Activated naive CD4-positive, alpha-beta T cell treated with Interleukin-2 at 50 U/mL for 16 hours (primary cell): ENCODE data around the gene SPEF2.
A peak's percentile ranks its signal among the peaks of the same experiment; 100 is the strongest.

Experiments used
- DNase-seq: peaks from one replicate; pipeline ENCODE4 v3.0.0-alpha.2; 2020

The SPEF2 gene, protein sequence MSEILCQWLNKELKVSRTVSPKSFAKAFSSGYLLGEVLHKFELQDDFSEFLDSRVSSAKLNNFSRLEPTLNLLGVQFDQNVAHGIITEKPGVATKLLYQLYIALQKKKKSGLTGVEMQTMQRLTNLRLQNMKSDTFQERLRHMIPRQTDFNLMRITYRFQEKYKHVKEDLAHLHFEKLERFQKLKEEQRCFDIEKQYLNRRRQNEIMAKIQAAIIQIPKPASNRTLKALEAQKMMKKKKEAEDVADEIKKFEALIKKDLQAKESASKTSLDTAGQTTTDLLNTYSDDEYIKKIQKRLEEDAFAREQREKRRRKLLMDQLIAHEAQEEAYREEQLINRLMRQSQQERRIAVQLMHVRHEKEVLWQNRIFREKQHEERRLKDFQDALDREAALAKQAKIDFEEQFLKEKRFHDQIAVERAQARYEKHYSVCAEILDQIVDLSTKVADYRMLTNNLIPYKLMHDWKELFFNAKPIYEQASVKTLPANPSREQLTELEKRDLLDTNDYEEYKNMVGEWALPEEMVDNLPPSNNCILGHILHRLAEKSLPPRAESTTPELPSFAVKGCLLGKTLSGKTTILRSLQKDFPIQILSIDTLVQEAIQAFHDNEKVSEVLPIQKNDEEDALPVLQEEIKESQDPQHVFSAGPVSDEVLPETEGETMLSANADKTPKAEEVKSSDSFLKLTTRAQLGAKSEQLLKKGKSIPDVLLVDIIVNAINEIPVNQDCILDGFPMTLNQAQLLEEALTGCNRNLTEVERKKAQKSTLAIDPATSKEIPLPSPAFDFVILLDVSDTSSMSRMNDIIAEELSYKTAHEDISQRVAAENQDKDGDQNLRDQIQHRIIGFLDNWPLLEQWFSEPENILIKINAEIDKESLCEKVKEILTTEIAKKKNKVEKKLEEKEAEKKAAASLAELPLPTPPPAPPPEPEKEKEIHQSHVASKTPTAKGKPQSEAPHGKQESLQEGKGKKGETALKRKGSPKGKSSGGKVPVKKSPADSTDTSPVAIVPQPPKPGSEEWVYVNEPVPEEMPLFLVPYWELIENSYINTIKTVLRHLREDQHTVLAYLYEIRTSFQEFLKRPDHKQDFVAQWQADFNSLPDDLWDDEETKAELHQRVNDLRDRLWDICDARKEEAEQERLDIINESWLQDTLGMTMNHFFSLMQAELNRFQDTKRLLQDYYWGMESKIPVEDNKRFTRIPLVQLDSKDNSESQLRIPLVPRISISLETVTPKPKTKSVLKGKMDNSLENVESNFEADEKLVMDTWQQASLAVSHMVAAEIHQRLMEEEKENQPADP (N-terminal part only)

DNA sequence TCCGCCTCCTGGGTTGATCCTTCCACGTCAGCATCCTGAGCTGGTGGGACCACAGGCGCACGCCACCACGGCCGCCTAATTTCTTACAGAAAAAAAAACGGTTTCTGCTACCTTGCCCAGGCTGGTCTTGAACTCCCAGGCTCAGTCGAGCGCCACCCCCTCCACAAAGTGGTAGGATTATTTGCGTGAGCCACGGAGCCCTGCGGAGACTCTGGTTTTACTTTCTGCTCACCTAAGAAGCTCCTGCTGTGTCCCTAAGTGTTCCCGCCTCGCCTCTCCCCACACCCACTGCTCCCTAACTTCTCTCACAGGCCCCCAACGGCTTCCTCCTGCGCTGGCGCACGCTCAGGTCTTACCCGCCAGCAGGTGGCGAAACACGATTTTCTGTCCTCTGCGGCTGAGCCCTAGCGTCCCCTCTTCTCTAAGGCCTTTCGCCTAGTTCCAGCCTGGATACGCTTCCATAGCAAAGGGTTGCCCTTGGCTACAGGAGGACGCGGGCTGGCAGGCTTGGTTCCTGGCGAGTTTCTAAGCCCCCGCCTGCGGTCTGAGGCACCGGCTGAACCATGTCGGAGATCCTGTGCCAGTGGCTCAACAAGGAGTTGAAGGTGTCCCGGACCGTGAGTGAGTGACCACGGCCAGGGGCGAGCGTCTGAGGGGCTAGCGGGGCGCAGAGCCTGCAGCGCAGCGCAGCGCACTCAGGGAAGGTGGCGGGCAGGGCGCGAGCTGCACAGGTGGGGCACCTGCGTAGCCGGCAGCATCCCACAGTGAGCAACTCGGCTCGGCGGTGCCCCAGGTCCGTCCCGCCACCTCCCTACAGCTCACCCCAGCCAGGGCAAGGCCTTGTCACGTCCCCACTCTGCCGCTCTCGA is at the start of gene SPEF2:
Gene SPEF2, plus strand, starts transcription at position 429 of the 869 bp plus-strand sequence. Its CDS starts 135 bp downstream, at position 564.
- DNase-seq = peak; percentile 82

- DNase-seq = no peak
Observed at GRCh38 chr5:35575578-35575977, 42.1 kb upstream of the SPEF2 start.

DNA sequence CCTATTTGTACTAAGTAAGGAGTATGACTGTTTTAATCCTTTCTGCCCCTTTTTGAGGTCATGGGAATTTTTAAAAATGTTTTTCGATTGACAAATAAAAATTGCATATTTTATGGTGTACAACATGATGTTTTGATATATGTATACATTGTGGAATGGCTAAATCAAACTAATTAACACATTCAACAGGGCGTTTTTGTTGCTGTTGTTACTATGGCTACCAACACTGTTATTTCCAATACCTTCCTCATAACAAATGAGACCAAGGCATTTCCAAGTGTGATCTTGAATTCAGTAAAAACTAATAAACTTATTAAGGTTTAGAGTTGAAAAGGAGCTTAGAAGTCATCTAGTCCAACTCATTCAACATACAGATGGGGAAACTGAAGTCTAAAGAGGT is 30.2 kb upstream of the SPEF2 start:
- no peak for DNase-seq

- DNase-seq = no peak
Observed at GRCh38 chr5:35593338-35593737, 24.3 kb upstream of the SPEF2 start.

DNA sequence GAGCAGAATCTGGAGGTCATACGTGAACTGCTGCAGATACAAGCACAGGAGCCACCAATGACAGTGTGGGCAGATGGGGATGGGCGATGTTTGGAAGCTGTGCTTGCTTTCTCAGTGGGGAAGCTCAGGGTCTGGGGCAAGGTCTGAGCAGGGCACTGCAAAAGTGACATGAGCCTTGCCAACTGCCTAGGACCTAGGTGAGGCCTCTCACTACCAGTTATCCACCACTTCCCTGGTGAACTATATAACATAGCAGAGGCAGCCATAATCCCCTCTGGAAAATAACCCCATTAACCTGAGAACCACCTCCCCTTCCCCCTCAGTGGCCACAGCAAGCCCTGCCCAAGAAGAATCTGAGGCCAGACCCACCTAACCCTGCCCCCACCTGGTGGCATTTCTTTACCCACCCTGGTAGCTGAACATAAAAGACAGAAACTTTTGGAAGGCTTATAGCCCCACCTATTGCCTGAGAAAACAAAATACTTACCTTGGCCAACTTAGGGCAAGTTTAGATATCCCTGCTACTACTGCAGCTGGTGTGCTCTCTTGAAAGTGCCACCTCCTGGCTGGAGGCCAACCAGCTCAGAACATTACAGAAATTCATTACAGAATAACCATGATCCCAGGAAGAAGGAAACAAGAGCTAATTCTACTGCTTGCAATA is 18.8 kb upstream of the SPEF2 start:
- DNase-seq = no peak

DNA sequence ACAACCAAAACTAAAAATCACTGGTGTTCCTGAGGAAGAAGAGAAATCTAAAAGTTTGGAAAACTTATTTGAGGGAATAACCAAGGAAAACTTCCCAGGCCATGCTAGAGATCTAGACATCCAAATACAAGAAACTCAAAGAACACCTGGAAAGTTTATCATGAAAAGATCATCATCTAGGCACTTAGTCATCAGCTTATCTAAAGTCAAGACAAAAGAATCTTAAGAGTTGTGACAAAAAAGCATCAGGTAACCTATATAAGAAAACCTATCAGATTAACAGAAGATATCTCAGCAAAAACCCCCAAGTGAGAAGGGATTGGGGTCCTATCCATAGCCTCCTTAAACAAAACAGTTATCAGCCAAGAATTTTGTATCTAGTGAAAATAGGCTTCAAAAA is 17.1 kb upstream of the SPEF2 start:
- DNase-seq = no peak

GRCh38 chr5:35608881-35609779 is 8.5 kb upstream of the SPEF2 start:
- no peak for DNase-seq

- no peak for DNase-seq
Observed at GRCh38 chr5:35617060-35617434, 616 bp upstream of the SPEF2 start.

DNA sequence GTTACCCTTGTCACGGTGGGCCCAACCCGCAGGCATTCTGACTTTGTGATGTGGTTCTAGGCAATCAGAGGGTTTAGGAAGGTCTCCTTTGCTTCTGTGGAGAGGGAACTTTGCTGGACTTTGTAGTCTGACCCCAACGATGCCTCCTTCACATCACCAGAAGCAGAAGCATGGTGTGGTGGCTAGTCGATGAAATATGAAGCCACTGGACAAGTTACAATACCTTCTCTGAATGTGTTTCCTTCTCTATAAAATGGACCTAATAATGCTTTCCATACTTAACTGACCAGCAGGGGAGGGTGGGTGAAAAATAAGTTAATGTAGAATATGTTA is 607 bp downstream of the SPEF2 start:
- no peak for DNase-seq

DNA sequence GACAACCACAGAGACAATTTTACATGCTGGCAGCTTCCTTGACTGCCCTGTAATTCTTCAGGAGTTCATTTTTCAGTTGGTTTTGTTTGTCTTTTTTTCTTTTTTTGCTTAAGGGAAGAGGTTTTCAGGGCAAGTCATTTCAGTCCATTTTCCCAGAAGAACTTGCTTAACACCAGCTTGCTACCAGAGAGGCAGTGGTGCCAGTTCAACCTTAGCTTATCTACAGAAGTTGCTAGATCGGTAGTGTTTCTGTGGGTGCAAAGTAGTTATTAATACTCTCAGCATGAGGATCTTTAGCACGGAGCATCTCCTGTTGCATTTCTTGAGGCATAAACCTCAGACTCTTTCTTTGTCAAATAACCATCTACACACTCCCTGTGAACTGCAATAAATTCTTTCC is 1.1 kb downstream of the SPEF2 start:
- no peak for DNase-seq

DNA sequence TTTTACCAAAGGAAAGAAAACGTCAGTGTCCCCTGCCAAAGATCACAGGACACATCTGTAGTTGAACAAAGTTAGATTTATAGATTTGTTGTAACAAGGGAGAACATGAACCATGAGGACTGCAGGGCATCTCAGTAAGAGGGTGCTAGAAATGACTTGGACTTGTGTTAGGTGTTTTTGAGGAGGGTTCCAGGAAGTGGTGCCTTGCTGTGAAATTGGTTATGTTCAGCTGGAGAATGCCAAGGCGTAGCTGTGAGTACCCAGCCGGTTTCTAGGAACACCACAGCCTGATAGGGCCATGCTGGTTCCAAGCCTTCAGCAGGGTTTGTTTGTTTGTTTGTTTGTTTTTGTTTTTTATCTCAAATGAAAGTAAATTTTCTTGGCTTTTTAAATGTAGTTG is 5.3 kb downstream of the SPEF2 start:
- no peak for DNase-seq

GRCh38 chr5:35623991-35624390 is 6.3 kb downstream of the SPEF2 start:
- DNase-seq = no peak

GRCh38 chr5:35626108-35626507 is 8.4 kb downstream of the SPEF2 start:
- DNase-seq = no peak

DNA sequence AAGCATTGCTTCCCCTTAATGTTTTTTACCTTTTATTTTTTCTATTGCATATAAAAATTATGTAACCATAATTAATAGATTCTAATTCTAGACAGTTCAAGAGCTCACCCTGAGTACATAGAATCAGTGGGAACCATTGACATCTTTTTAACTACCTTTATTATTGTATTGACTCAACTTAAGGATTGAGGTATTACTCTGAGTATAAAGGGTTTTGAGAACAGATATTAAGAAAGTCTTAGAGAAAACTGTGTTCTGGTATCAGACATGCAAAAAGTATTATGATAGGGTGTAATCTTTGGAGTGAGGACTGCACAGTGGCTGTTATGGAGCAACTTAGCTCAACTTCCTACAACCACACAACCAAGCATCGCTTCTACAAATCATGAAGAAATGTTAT is 8.9 kb downstream of the SPEF2 start:
- DNase-seq = no peak

DNA sequence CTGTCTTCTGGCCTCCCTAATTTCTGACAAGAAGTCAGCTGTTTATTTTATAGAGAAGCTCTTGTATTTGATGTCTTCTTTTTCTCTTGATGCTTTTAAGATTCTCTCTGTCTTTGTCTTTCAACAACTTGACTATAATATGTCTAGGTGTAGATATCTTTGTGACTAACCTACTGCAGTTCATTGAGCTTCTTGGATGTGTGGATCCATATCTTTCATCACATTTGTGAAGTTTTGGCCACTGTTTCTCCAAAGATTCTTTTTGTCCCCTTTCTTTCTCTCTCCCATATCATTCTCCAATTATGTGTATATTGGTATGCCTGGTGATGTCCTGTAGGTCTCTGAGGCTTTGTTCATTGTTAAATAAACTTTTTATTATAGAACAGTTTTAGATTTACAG is 16.7 kb downstream of the SPEF2 start:
- DNase-seq = no peak

- DNase-seq = no peak
Observed at GRCh38 chr5:35640623-35641022, 23.0 kb downstream of the SPEF2 start.

DNA sequence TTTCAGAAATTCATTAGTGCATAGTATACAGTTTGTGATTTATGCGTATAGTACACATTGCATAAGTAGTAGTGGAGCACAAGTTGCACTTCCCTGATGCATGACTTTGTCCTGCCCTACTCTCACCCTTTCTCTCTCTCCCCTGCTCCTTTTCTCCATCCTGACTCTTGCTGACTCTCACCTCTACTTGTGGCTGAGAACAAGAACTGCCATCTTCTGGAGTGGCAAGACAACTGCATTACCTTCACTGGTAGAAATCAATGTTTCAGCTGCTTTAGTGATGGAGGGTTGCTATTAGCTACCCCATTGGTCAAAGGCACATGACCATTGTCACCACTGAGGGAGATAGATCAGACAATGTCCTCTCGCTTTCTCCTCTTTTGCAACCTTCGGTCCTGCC is 26.9 kb downstream of the SPEF2 start:
- no peak for DNase-seq

- DNase-seq = no peak
Observed at GRCh38 chr5:35647128-35647527, 29.5 kb downstream of the SPEF2 start.

DNA sequence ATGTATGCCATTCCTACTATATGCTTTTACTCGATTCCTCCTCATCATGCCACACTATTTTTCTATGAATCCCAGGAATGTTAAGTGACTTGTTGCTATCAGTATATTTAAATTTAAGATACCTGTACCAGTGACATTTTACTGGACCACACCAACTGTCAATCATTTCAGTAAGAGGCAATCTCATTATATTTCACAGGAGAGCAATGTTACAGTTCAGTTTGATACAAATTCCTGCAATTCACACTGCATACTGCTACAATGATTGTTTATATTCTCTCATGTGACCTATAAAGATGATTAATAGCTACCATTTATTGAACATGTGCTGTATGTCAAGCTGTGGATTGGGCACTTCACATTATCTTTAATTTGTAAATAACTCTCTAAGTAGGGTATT is 30.0 kb downstream of the SPEF2 start:
- no peak for DNase-seq

GRCh38 chr5:35651002-35651756 is 33.5 kb downstream of the SPEF2 start:
- DNase-seq = peak; percentile 69
